ENCODE results near the gene MAP3K20. TPM values are rescaled to one million over a fixed set of nuclear protein-coding genes. Genes with fewer than 3 reads are reported as not detected.

Gene MAP3K20
- total and polyA plus RNA-seq, 2 of the 8 experiments (the other 6 are each of a cell fraction or from before 2014, with no cell fraction given): 3.1 to 11.1 TPM

GRCh38 chr2:173053043-173053699, 22.5 kb upstream of the MAP3K20 start (continued):
- no peak for TF ChIP-seq CHD7 (IDR thresholded peaks at IDR 0.05; ENCODE audit: insufficient replicate concordance, low read length)
- TF ChIP-seq SP4 (IDR thresholded peaks at IDR 0.05; ENCODE audit: low read length): no peak
- no peak for TF ChIP-seq E2F6 (IDR thresholded peaks at IDR 0.05)
- TF ChIP-seq GABPA (IDR thresholded peaks at IDR 0.05; ENCODE audit: borderline replicate concordance, insufficient read depth, low read length): no peak
- no peak for TF ChIP-seq YY1 (IDR thresholded peaks at IDR 0.05; ENCODE audit: low read depth, low read length)
- TF ChIP-seq KDM1A (IDR thresholded peaks at IDR 0.05; ENCODE audit: borderline replicate concordance, low read length): no peak
- no peak for TF ChIP-seq CHD1 (IDR thresholded peaks at IDR 0.05; ENCODE audit: low read depth, low read length)
- no peak for TF ChIP-seq POLR2A (IDR thresholded peaks at IDR 0.05; ENCODE audit: control extremely low read depth in 1 of 2, low read depth in 2 of 2, low read length in 2 of 2)
- TF ChIP-seq TBP (IDR thresholded peaks at IDR 0.05; ENCODE audit: low read depth, low read length): no peak
- no peak for TF ChIP-seq KDM4A (IDR thresholded peaks at IDR 0.05; ENCODE audit: low read depth, low read length, severe bottlenecking)
- no peak for TF ChIP-seq TEAD4 (IDR thresholded peaks at IDR 0.05; ENCODE audit: low read depth, low read length)

All from H1 (cell line).